GM21619 (cell line): ENCODE results near the gene RNF144A.

Source experiments
- ATAC-seq: cut with Tn5 transposase; IDR thresholded peaks from one replicate; pipeline ENCODE4 v1.9.1; 2021; ENCODE audit not compliant: unreplicated experiment

RNF144A gene

GRCh38 chr2:6968319-6969100 lies 51.3 kb downstream of the RNF144A start:
- no peak for ATAC-seq

- no peak for ATAC-seq
These were observed 53.3 kb downstream of the RNF144A start for GRCh38 chr2:6970551-6970950.

- ATAC-seq = no peak
These were observed 53.8 kb downstream of the RNF144A start for GRCh38 chr2:6970976-6971480.

GRCh38 chr2:6971502-6971901 lies 54.3 kb downstream of the RNF144A start:
- ATAC-seq = no peak

GRCh38 chr2:6972067-6972710 lies 55.0 kb downstream of the RNF144A start:
- ATAC-seq = no peak

- no peak for ATAC-seq
These were observed 56.8 kb downstream of the RNF144A start for GRCh38 chr2:6973895-6974545.

- ATAC-seq = no peak
These were observed 58.8 kb downstream of the RNF144A start for GRCh38 chr2:6975988-6976387.

- no peak for ATAC-seq
These were observed 60.0 kb downstream of the RNF144A start for GRCh38 chr2:6977113-6977741.

GRCh38 chr2:6977786-6978185 lies 60.6 kb downstream of the RNF144A start:
- no peak for ATAC-seq

- no peak for ATAC-seq
These were observed 61.8 kb downstream of the RNF144A start for GRCh38 chr2:6978991-6979390.

GRCh38 chr2:6982449-6982848 lies 65.2 kb downstream of the RNF144A start:
- no peak for ATAC-seq

- no peak for ATAC-seq
These were observed 65.8 kb downstream of the RNF144A start for GRCh38 chr2:6982934-6983589.

GRCh38 chr2:6986301-6986911 lies 69.2 kb downstream of the RNF144A start:
- ATAC-seq = no peak

GRCh38 chr2:6986912-6987361 lies 69.7 kb downstream of the RNF144A start:
- ATAC-seq = no peak

- ATAC-seq = no peak
These were observed 73.7 kb downstream of the RNF144A start for GRCh38 chr2:6990871-6991270.

- ATAC-seq = no peak
These were observed 75.6 kb downstream of the RNF144A start for GRCh38 chr2:6992794-6993228.

GRCh38 chr2:6993229-6993640 lies 76.0 kb downstream of the RNF144A start:
- ATAC-seq = no peak

GRCh38 chr2:6993936-6994335 lies 76.7 kb downstream of the RNF144A start:
- no peak for ATAC-seq

GRCh38 chr2:6994536-6995128 lies 77.4 kb downstream of the RNF144A start:
- no peak for ATAC-seq
